Activated T-helper 2 cell treated with anti-CD3 and anti-CD28 coated beads, Interferon-gamma antibody, Interleukin-2, Interleukin-4, amounts not matched to agents 10 μg/mL and 5 μg/mL and 100 μg/mL, durations not matched to agents 14 hours and 24 hours and 36 hours (primary cell): ENCODE measurements around the gene UBE2D4. TPM values are rescaled to one million over a fixed set of nuclear protein-coding genes. Genes with fewer than 3 reads are reported as not detected.
"Not testable (repeated sequence)": the region's sequence is repeated elsewhere in the genome, so short reads cannot be mapped to it uniquely, and the experiment has no call there.

Experiments used
- DNase-seq: peaks from one replicate; pipeline ENCODE4 v3.0.0; 2021; ENCODE audit warnings: low spot score
- H3K27ac Mint-ChIP-seq: one replicate; pipeline ENCODE4 v1.8.0; 2021; ENCODE audit warnings: mixed read lengths
- H3K27me3 Mint-ChIP-seq: one replicate; pipeline ENCODE4 v1.8.0; 2021; ENCODE audit warnings: low read depth, mixed read lengths
- H3K36me3 Mint-ChIP-seq: one replicate; pipeline ENCODE4 v1.8.0; 2021; ENCODE audit warnings: low read depth, mixed read lengths
- H3K4me1 Mint-ChIP-seq: one replicate; pipeline ENCODE4 v1.8.0; 2021; ENCODE audit warnings: low read depth, mixed read lengths
- H3K4me3 Mint-ChIP-seq: one replicate; pipeline ENCODE4 v1.8.0; 2021; ENCODE audit warnings: low read depth, mild to moderate bottlenecking, moderate library complexity, mixed read lengths
- H3K9me3 Mint-ChIP-seq: one replicate; pipeline ENCODE4 v1.8.0; 2021; ENCODE audit warnings: mixed read lengths
- intact Hi-C: fragments of 100-400 bp; cut with micrococcal nuclease; formaldehyde crosslinking; loops from one replicate; pipeline ENCODE4 v1.15.1; 2023
- total RNA-seq: library from RNA; stranded (reverse); gene quantifications from 2 replicates; pipeline ENCODE4 v1.2.3, GENCODE V29; 2022

The UBE2D4 gene
- total RNA-seq, 1 donor from 2014 or later = 12.6 TPM

GRCh38 chr7:43983736-43984135, 57.5 kb downstream of the UBE2D4 start:
- intact Hi-C loops, H3K9me3 Mint-ChIP-seq, H3K27ac Mint-ChIP-seq, H3K36me3 Mint-ChIP-seq, DNase-seq, H3K4me1 Mint-ChIP-seq, H3K27me3 Mint-ChIP-seq, H3K4me3 Mint-ChIP-seq: not testable (repeated sequence)

- H3K4me1 Mint-ChIP-seq, H3K9me3 Mint-ChIP-seq, H3K27ac Mint-ChIP-seq, H3K36me3 Mint-ChIP-seq, intact Hi-C loops, H3K27me3 Mint-ChIP-seq, H3K4me3 Mint-ChIP-seq: not testable (repeated sequence)
- peak; percentile 15 for DNase-seq
Observed at GRCh38 chr7:43985904-43986864, 59.9 kb downstream of the UBE2D4 start.

GRCh38 chr7:43987476-43987875, 61.2 kb downstream of the UBE2D4 start:
- H3K4me1 Mint-ChIP-seq, DNase-seq, H3K36me3 Mint-ChIP-seq, H3K9me3 Mint-ChIP-seq, H3K4me3 Mint-ChIP-seq, H3K27ac Mint-ChIP-seq, intact Hi-C loops, H3K27me3 Mint-ChIP-seq: not testable (repeated sequence)

GRCh38 chr7:43990011-43990585, 63.9 kb downstream of the UBE2D4 start:
- H3K36me3 Mint-ChIP-seq, intact Hi-C loops, DNase-seq, H3K9me3 Mint-ChIP-seq, H3K27ac Mint-ChIP-seq, H3K4me1 Mint-ChIP-seq, H3K4me3 Mint-ChIP-seq, H3K27me3 Mint-ChIP-seq: not testable (repeated sequence)

- H3K36me3 Mint-ChIP-seq, H3K27ac Mint-ChIP-seq, H3K4me1 Mint-ChIP-seq, intact Hi-C loops, H3K27me3 Mint-ChIP-seq, H3K9me3 Mint-ChIP-seq, H3K4me3 Mint-ChIP-seq, DNase-seq: not testable (repeated sequence)
Observed at GRCh38 chr7:43990829-43991228, 64.6 kb downstream of the UBE2D4 start.

- H3K36me3 Mint-ChIP-seq, H3K27me3 Mint-ChIP-seq, intact Hi-C loops, DNase-seq, H3K4me3 Mint-ChIP-seq, H3K4me1 Mint-ChIP-seq, H3K9me3 Mint-ChIP-seq, H3K27ac Mint-ChIP-seq: not testable (repeated sequence)
Observed at GRCh38 chr7:43992896-43993295, 66.7 kb downstream of the UBE2D4 start.

GRCh38 chr7:43994681-43995080, 68.4 kb downstream of the UBE2D4 start:
- H3K4me1 Mint-ChIP-seq, H3K27ac Mint-ChIP-seq, H3K36me3 Mint-ChIP-seq, H3K9me3 Mint-ChIP-seq, H3K4me3 Mint-ChIP-seq, DNase-seq, intact Hi-C loops, H3K27me3 Mint-ChIP-seq: not testable (repeated sequence)

GRCh38 chr7:43997532-43997931, 71.3 kb downstream of the UBE2D4 start, which contains the start of gene SPDYE1:
Gene SPDYE1 (plus strand): TSS chr7:43997897. CDS start chr7:43999950, 2,053 bp downstream.
- H3K4me1 Mint-ChIP-seq, H3K27me3 Mint-ChIP-seq, DNase-seq, intact Hi-C loops, H3K27ac Mint-ChIP-seq, H3K4me3 Mint-ChIP-seq, H3K9me3 Mint-ChIP-seq, H3K36me3 Mint-ChIP-seq: not testable (repeated sequence)

Other genes with a start within 250 kb of the UBE2D4 start
- gene COA1, start 196.9 kb upstream of the UBE2D4 start, total RNA-seq = 67.1 and 69.1 TPM in 2 replicates
- 30.9 and 32.2 TPM in 2 replicates for gene BLVRA, start 167.8 kb upstream of the UBE2D4 start, total RNA-seq
- gene MRPS24, start 56.9 kb upstream of the UBE2D4 start, total RNA-seq = 106 and 108 TPM in 2 replicates
- 23.7 and 27.6 TPM in 2 replicates for gene URGCP, start 19.8 kb upstream of the UBE2D4 start, total RNA-seq
- not detected in 2 replicates for gene SPDYE1, start 71.5 kb downstream of the UBE2D4 start, total RNA-seq
- gene DBNL, start 118.3 kb downstream of the UBE2D4 start, total RNA-seq = 131 and 143 TPM in 2 replicates
- gene PGAM2, start 139.1 kb downstream of the UBE2D4 start, total RNA-seq = 0.67 and 0.73 TPM in 2 replicates
- 36.8 and 42.7 TPM in 2 replicates for gene POLM, start 156.1 kb downstream of the UBE2D4 start, total RNA-seq
- 36.4 and 38.7 TPM in 2 replicates for gene AEBP1, start 177.9 kb downstream of the UBE2D4 start, total RNA-seq
- gene POLD2, start 197.1 kb downstream of the UBE2D4 start, total RNA-seq = 205 and 215 TPM in 2 replicates
- gene MYL7, start 214.9 kb downstream of the UBE2D4 start, total RNA-seq = not detected in 2 replicates